Measurements from ENCODE around the gene COL5A1.

DNA sequence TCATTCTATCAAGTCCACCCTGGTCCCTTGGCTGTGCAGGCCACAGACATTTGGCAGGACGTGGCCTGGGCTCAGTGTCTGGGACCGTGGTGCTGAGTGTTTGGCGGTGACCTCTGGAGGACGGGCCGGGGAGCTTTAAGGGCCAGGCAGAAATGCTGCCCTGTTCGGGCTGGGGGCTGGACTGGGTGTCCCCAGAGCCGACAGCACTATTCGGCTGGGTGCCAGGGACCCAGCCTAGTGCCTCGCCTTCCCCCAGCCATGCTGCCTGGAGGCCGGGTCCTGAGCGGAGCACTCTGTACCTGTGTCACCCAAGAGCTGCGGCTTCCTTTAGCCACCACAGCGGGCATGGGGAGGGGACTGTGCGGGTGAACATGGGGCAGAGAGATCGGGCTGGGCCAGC lies 40.4 kb downstream of the COL5A1 start:
- TF ChIP-seq, protein P1, sequence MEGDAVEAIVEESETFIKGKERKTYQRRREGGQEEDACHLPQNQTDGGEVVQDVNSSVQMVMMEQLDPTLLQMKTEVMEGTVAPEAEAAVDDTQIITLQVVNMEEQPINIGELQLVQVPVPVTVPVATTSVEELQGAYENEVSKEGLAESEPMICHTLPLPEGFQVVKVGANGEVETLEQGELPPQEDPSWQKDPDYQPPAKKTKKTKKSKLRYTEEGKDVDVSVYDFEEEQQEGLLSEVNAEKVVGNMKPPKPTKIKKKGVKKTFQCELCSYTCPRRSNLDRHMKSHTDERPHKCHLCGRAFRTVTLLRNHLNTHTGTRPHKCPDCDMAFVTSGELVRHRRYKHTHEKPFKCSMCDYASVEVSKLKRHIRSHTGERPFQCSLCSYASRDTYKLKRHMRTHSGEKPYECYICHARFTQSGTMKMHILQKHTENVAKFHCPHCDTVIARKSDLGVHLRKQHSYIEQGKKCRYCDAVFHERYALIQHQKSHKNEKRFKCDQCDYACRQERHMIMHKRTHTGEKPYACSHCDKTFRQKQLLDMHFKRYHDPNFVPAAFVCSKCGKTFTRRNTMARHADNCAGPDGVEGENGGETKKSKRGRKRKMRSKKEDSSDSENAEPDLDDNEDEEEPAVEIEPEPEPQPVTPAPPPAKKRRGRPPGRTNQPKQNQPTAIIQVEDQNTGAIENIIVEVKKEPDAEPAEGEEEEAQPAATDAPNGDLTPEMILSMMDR (IDR thresholded peaks at IDR 0.05), result no peak
- TF ChIP-seq POLR2A (IDR thresholded peaks at IDR 0.05), result no peak
